NCI-H2227 (cell line): ENCODE data around the gene STAP1.
"Not testable (repeated sequence)": the region's sequence is repeated elsewhere in the genome, so short reads cannot be mapped to it uniquely, and the experiment has no call there.

Experiments used
- DNase-seq: peaks from one replicate; lab custom pipeline; 2025; ENCODE audit not compliant: unreplicated experiment; lab: John Stamatoyannopoulos, UW

Gene STAP1

GRCh38 chr4:67558493-67558892 is at the start of gene STAP1:
Gene STAP1 (plus strand): TSS chr4:67558727. CDS start chr4:67558810, 83 bp downstream.
- no peak for DNase-seq

GRCh38 chr4:67512501-67512900 is 46.0 kb upstream of the STAP1 start:
- no peak for DNase-seq

- no peak for DNase-seq
Measured at GRCh38 chr4:67520141-67520540, 38.4 kb upstream of the STAP1 start.

- no peak for DNase-seq
Measured at GRCh38 chr4:67521506-67521905, 37.0 kb upstream of the STAP1 start.

GRCh38 chr4:67522230-67522629 is 36.3 kb upstream of the STAP1 start:
- no peak for DNase-seq

- DNase-seq, result no peak
Measured at GRCh38 chr4:67522851-67523671, 35.5 kb upstream of the STAP1 start.

- DNase-seq, result not testable (repeated sequence)
Measured at GRCh38 chr4:67524140-67524539, 34.4 kb upstream of the STAP1 start.

GRCh38 chr4:67531379-67531962 is 27.1 kb upstream of the STAP1 start:
- no peak for DNase-seq

- not testable (repeated sequence) for DNase-seq
Measured at GRCh38 chr4:67532397-67532796, 26.1 kb upstream of the STAP1 start.

- DNase-seq, result no peak
Measured at GRCh38 chr4:67533112-67533511, 25.4 kb upstream of the STAP1 start.

GRCh38 chr4:67535280-67535840 is 23.2 kb upstream of the STAP1 start:
- no peak for DNase-seq

- DNase-seq, result no peak
Measured at GRCh38 chr4:67539830-67540229, 18.7 kb upstream of the STAP1 start.

- no peak for DNase-seq
Measured at GRCh38 chr4:67542076-67542475, 16.5 kb upstream of the STAP1 start.

- DNase-seq, result peak; percentile 96
Measured at GRCh38 chr4:67545199-67546003, 13.1 kb upstream of the STAP1 start, which contains the start of gene CENPC. Gene CENPC (minus strand): TSS chr4:67545503. CDS start chr4:67545355, 148 bp downstream.

- peak; percentile 36 for DNase-seq
Measured at GRCh38 chr4:67546004-67546356, 12.5 kb upstream of the STAP1 start.

- DNase-seq, result no peak
Measured at GRCh38 chr4:67546971-67547370, 11.6 kb upstream of the STAP1 start.

- DNase-seq, result peak; percentile 13
Measured at GRCh38 chr4:67549123-67549522, 9.4 kb upstream of the STAP1 start.

GRCh38 chr4:67550451-67550850 is 8.1 kb upstream of the STAP1 start:
- DNase-seq, result no peak

- no peak for DNase-seq
Measured at GRCh38 chr4:67550857-67551256, 7.7 kb upstream of the STAP1 start.

GRCh38 chr4:67552146-67552792 is 6.3 kb upstream of the STAP1 start:
- not testable (repeated sequence) for DNase-seq

- no peak for DNase-seq
Measured at GRCh38 chr4:67554096-67554495, 4.4 kb upstream of the STAP1 start.
